CD4-positive, alpha-beta T cell (primary cell): Measurements from ENCODE around the gene OLFML2A. TPM values are rescaled to one million over a fixed set of nuclear protein-coding genes. Genes with fewer than 3 reads are reported as not detected.

ENCODE experiments used
- ATAC-seq: fragments of 200-7000 bp; cut with Tn5 transposase; one replicate; pipeline ENCODE4 v1.10.0; 2022; ENCODE audit warnings: mild to moderate bottlenecking; ENCODE audit not compliant: poor library complexity
- CTCF ChIA-PET: fragments of 350-600 bp; sonication (Branson Sonifier 250); formaldehyde crosslinking; loops from one replicate; lab custom pipeline; 2021; ENCODE audit warnings: antibody characterized with exemption, inconsistent platforms; lab: Charles Lee
- POLR2A ChIA-PET: fragments of 350-600 bp; sonication (Branson Sonifier 250); formaldehyde crosslinking; loops from one replicate; lab custom pipeline; 2021; ENCODE audit warnings: antibody characterized with exemption, inconsistent platforms; lab: Charles Lee
- DNase-seq, 14 experiments: peaks; one replicate each; pipeline ENCODE4 v3.0.0-alpha.2; 2013 to 2020; ENCODE audit warnings: mixed read lengths in 2 of 14
- H3K27ac ChIP-seq, 2 donors: one replicate each; pipeline versions ENCODE4 v1.5.1 to v1.7.0; 2013; ENCODE audit warnings: low read length in 2 of 2, low read depth in 1 of 2, mild to moderate bottlenecking in 1 of 2
- H3K27me3 ChIP-seq, 2 experiments: 1 replicate in 1 of 2; 2 replicates in 1 of 2; pipeline versions ENCODE4 v1.6.1 to v1.7.0; 2013; ENCODE audit warnings: low read length in 2 of 2, control low read depth in 1 of 2, mild to moderate bottlenecking in 1 of 2, moderate library complexity in 1 of 2; ENCODE audit not compliant: insufficient read depth in 2 of 2, control insufficient read depth in 1 of 2
- H3K36me3 ChIP-seq: one replicate; pipeline ENCODE4 v1.6.1; 2013; ENCODE audit warnings: low read length, control low read depth; ENCODE audit not compliant: insufficient read depth
- H3K4me1 ChIP-seq: one replicate; pipeline ENCODE4 v1.6.1; 2013; ENCODE audit warnings: low read length, control low read depth; ENCODE audit not compliant: insufficient read depth
- H3K4me3 ChIP-seq: one replicate; pipeline ENCODE4 v1.5.1; 2013; ENCODE audit warnings: mild to moderate bottlenecking, low read length, moderate library complexity
- H3K9me3 ChIP-seq, 2 experiments: 1 replicate in 1 of 2; 2 replicates in 1 of 2; pipeline versions ENCODE4 v1.6.1 to v1.7.0; 2013; ENCODE audit warnings: low read length in 2 of 2, mild to moderate bottlenecking in 2 of 2, control low read depth in 1 of 2, moderate library complexity in 1 of 2; ENCODE audit not compliant: control insufficient read depth in 1 of 2, insufficient read depth in 1 of 2
- H3K27ac Mint-ChIP-seq: one replicate; pipeline ENCODE4 v1.8.0; 2020; ENCODE audit warnings: mixed read lengths
- H3K27me3 Mint-ChIP-seq: one replicate; pipeline ENCODE4 v1.8.0; 2021; ENCODE audit warnings: mixed read lengths
- H3K36me3 Mint-ChIP-seq: one replicate; pipeline ENCODE4 v1.8.0; 2021; ENCODE audit warnings: low read depth, mixed read lengths
- H3K4me1 Mint-ChIP-seq: one replicate; pipeline ENCODE4 v1.8.0; 2021; ENCODE audit warnings: low read depth, mixed read lengths
- H3K4me3 Mint-ChIP-seq: one replicate; pipeline ENCODE4 v1.8.0; 2020; ENCODE audit warnings: mild to moderate bottlenecking, mixed read lengths
- H3K9me3 Mint-ChIP-seq: one replicate; pipeline ENCODE4 v1.8.0; 2020; ENCODE audit warnings: mixed read lengths
- intact Hi-C, 2 experiments: fragments of 100-400 bp; cut with DNase I in 1 of 2; cut with micrococcal nuclease in 1 of 2; formaldehyde crosslinking; loops; one replicate each; pipeline versions ENCODE4 v1.15.1 to v1.9.0; 2023 to 2025; cut with DNase I, micrococcal nuclease
- total RNA-seq, 174 experiments: library from RNA in 2 of 174; stranded (reverse) in 2 of 174; gene quantifications; one replicate each; pipeline ENCODE4 v1.2.3 and lab custom pipeline; 2021 to 2026
- TF ChIP-seq, protein P1 (sequence below): fragments of 200-600 bp; IDR thresholded peaks from one replicate; pipeline ENCODE4 v1.8.0; 2022; ENCODE audit warnings: antibody characterized with exemption, mild to moderate bottlenecking

The OLFML2A gene
- total RNA-seq, 2 experiments from 2014 or later = not detected

DNA sequence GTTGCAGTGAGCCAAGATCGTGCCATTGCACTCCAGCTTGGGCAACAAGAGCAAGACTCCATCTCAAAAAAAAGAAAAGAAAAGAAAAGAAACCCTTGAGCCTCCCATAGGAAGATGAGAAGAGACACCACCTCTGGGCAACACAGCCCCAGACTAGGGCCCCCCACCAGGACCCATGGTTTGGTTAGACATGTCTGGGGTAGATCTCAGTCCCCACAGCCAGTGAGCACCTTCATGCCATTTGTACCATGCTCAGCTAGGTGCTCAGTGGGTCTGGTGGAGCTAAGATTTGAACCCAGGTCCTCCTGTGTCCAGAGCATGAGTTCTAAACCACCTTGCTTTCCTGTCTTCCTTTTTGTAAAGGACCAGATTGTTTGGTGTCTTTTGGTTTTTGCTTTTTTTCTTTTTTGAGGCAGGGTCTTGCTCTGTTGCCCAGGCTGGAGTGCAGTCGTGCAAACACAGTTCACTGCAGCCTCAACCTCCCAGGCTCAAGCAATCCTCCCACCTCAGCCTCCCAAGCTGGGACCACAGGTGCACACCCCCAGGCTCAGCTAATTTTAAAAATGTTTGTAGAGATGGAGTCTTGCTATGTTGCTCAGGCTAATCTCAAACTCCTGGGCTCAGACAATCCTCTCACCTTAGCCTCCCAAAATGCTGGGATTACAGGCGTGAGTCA, 11.7 kb downstream of the OLFML2A start:
- Histone ChIP-seq H3K9me3 (no peaks in the 10 kb centered on the region), H3K27ac (no peak overlapping the region), H3K27me3 (no peaks in the 10 kb centered on the region), H3K36me3 (no peaks in the 10 kb centered on the region), H3K4me3 (no peak overlapping the region), H3K4me1 (no peaks in the 10 kb centered on the region)
- Mint-ChIP-seq H3K4me3 (no peak overlapping the region), H3K27me3 (peaks cover 9% of the 10 kb centered on the region), H3K4me1 (no peaks in the 10 kb centered on the region), H3K36me3 (no peaks in the 10 kb centered on the region), H3K9me3 (no peaks in the 10 kb centered on the region), H3K27ac (no peak overlapping the region)
- intact Hi-C loops = no loop called here
- no peak for ATAC-seq
- POLR2A ChIA-PET = no interaction called here
- DNase-seq = peak in 1 of 14 experiments; percentile 8
- TF ChIP-seq, protein P1, sequence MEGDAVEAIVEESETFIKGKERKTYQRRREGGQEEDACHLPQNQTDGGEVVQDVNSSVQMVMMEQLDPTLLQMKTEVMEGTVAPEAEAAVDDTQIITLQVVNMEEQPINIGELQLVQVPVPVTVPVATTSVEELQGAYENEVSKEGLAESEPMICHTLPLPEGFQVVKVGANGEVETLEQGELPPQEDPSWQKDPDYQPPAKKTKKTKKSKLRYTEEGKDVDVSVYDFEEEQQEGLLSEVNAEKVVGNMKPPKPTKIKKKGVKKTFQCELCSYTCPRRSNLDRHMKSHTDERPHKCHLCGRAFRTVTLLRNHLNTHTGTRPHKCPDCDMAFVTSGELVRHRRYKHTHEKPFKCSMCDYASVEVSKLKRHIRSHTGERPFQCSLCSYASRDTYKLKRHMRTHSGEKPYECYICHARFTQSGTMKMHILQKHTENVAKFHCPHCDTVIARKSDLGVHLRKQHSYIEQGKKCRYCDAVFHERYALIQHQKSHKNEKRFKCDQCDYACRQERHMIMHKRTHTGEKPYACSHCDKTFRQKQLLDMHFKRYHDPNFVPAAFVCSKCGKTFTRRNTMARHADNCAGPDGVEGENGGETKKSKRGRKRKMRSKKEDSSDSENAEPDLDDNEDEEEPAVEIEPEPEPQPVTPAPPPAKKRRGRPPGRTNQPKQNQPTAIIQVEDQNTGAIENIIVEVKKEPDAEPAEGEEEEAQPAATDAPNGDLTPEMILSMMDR = no peak
- CTCF ChIA-PET = interaction anchor here (1.0 kb wide), 1 partner anchor 65 kb away, joined by 3 read pairs; the partner anchor contains the start of gene WDR38

GRCh38 chr9:124789531-124789930, 12.6 kb downstream of the OLFML2A start:
- Mint-ChIP-seq H3K9me3 (no peaks in the 10 kb centered on the region), H3K36me3 (no peaks in the 10 kb centered on the region), H3K27ac (no peak overlapping the region), H3K4me3 (no peak overlapping the region), H3K27me3 (peaks cover 12% of the 10 kb centered on the region), H3K4me1 (no peaks in the 10 kb centered on the region)
- no peak overlapping the region for H3K27ac ChIP-seq
- no peaks in the 10 kb centered on the region for H3K4me1 ChIP-seq
- CTCF ChIA-PET = interaction anchor here (0.6 kb wide), 1 partner anchor 257 kb away, joined by 3 read pairs; no protein-coding TSS in a partner anchor
- H3K9me3 ChIP-seq = no peaks in the 10 kb centered on the region
- TF ChIP-seq, protein P1 = no peak
- intact Hi-C loops = no loop called here
- H3K27me3 ChIP-seq = no peaks in the 10 kb centered on the region
- H3K4me3 ChIP-seq = no peak overlapping the region
- H3K36me3 ChIP-seq = no peaks in the 10 kb centered on the region
- DNase-seq (no peak), ATAC-seq (no peak)
- POLR2A ChIA-PET = no interaction called here

DNA sequence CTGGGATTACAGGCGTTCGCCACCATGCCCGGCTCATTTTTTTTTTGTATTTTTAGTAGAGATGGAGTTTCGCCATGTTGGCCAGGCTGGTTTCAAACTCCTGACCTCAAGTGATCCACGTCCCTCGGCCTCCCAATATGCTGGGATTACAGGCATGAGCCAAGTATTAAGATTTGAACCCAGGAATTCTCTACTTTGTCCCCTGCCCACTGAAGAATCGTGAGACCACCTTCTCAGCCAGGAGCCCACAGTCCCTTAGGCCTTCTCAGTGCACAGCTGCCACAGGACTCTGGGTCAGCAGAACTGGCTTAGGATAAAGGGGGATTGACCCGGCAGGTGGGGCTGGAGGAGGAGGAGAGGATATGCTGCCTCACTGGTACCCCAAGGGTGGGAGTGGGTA, 13.4 kb downstream of the OLFML2A start:
- no peaks in the 10 kb centered on the region for H3K36me3 ChIP-seq
- no peaks in the 10 kb centered on the region for H3K4me1 Mint-ChIP-seq
- no peak for ATAC-seq
- ChIA-PET POLR2A (no interaction called here), CTCF (no interaction called here)
- H3K4me3 Mint-ChIP-seq = no peak overlapping the region
- H3K27ac Mint-ChIP-seq = no peak overlapping the region
- H3K27me3 ChIP-seq = no peaks in the 10 kb centered on the region
- H3K9me3 ChIP-seq = no peaks in the 10 kb centered on the region
- no peaks in the 10 kb centered on the region for H3K36me3 Mint-ChIP-seq
- no peak overlapping the region for H3K4me3 ChIP-seq
- intact Hi-C loops = no loop called here
- DNase-seq = no peak
- TF ChIP-seq, protein P1 = no peak
- no peaks in the 10 kb centered on the region for H3K9me3 Mint-ChIP-seq
- no peaks in the 10 kb centered on the region for H3K4me1 ChIP-seq
- H3K27ac ChIP-seq = no peak overlapping the region
- H3K27me3 Mint-ChIP-seq = peaks cover 12% of the 10 kb centered on the region
